HepG2 (cell line): ENCODE data around the gene ABAT. TPM values are rescaled to one million over a fixed set of nuclear protein-coding genes. Genes with fewer than 3 reads are reported as not detected.

ENCODE experiments used
- FOXM1 ChIP-seq: sonication (generic); formaldehyde crosslinking; IDR thresholded peaks from 2 replicates; pipeline ENCODE4 v1.5.0; 2020; ENCODE audit warnings: missing genetic modification reagents
- GMEB2 ChIP-seq: IDR thresholded peaks from 2 replicates; pipeline ENCODE4 v1.6.1; 2016; ENCODE audit warnings: missing biosample characterization, missing genetic modification reagents, low read depth
- KAT8 ChIP-seq: IDR thresholded peaks from 2 replicates; pipeline ENCODE4 v1.6.1; 2016; ENCODE audit warnings: missing genetic modification reagents, missing compliant biosample characterization
- NR2F6 ChIP-seq, 2 experiments: IDR thresholded peaks; 2 replicates each; pipeline ENCODE4 v1.6.1; 2016; ENCODE audit warnings: antibody characterized with exemption in 1 of 2, mild to moderate bottlenecking in 1 of 2
- PLSCR1 ChIP-seq: sonication (generic); formaldehyde crosslinking; IDR thresholded peaks from 2 replicates; pipeline ENCODE4 v1.5.0; 2020; ENCODE audit warnings: missing genetic modification reagents, mild to moderate bottlenecking, borderline replicate concordance
- REXO4 ChIP-seq: sonication (generic); formaldehyde crosslinking; IDR thresholded peaks from 2 replicates; pipeline ENCODE4 v1.8.0; 2022; ENCODE audit warnings: missing genetic modification reagents, mild to moderate bottlenecking, borderline replicate concordance
- SMAD9 ChIP-seq: sonication (generic); formaldehyde crosslinking; IDR thresholded peaks from 2 replicates; pipeline ENCODE4 v1.5.1; 2020; ENCODE audit warnings: mild to moderate bottlenecking, missing genetic modification reagents
- SMARCC2 ChIP-seq: fragments of 450-650 bp; IDR thresholded peaks from 2 replicates; pipeline ENCODE4 v1.6.1; 2017; ENCODE audit warnings: antibody characterized with exemption, mild to moderate bottlenecking
- SRY ChIP-seq: sonication (generic); formaldehyde crosslinking; IDR thresholded peaks from 2 replicates; pipeline ENCODE4 v1.8.0; 2022; ENCODE audit warnings: mild to moderate bottlenecking, missing genetic modification reagents
- TERF1 ChIP-seq: sonication (generic); formaldehyde crosslinking; IDR thresholded peaks from 2 replicates; pipeline ENCODE4 v1.8.0; 2022; ENCODE audit warnings: mild to moderate bottlenecking, missing genetic modification reagents, moderate library complexity
- TMF1 ChIP-seq: sonication (generic); formaldehyde crosslinking; IDR thresholded peaks from 2 replicates; pipeline ENCODE4 v1.8.1; 2022; ENCODE audit warnings: low read depth, missing genetic modification reagents
- ZNF3 ChIP-seq: IDR thresholded peaks from 2 replicates; pipeline ENCODE4 v1.7.0; 2017; ENCODE audit warnings: inconsistent platforms
- ZNF318 ChIP-seq: sonication (generic); formaldehyde crosslinking; IDR thresholded peaks from 2 replicates; pipeline ENCODE4 v1.4.0; 2020; ENCODE audit warnings: mild to moderate bottlenecking, missing genetic modification reagents
- ZNF335 ChIP-seq: sonication (generic); formaldehyde crosslinking; IDR thresholded peaks from 2 replicates; pipeline ENCODE4 v1.4.0; 2020; ENCODE audit warnings: missing genetic modification reagents
- ZNF343 ChIP-seq: sonication (generic); formaldehyde crosslinking; IDR thresholded peaks from 2 replicates; pipeline ENCODE4 v1.4.0; 2020; ENCODE audit warnings: mild to moderate bottlenecking, missing genetic modification reagents
- ZNF557 ChIP-seq: sonication (generic); formaldehyde crosslinking; IDR thresholded peaks from 2 replicates; pipeline ENCODE4 v1.4.0; 2020; ENCODE audit warnings: missing genetic modification reagents
- ZNF572 ChIP-seq: sonication (generic); formaldehyde crosslinking; IDR thresholded peaks from 2 replicates; pipeline ENCODE4 v1.5.1; 2020; ENCODE audit warnings: mild to moderate bottlenecking, missing genetic modification reagents
- ZNF784 ChIP-seq: sonication (generic); formaldehyde crosslinking; IDR thresholded peaks from 2 replicates; pipeline ENCODE4 v1.5.1; 2020; ENCODE audit warnings: missing genetic modification reagents, mild to moderate bottlenecking, borderline replicate concordance
- polyA plus RNA-seq, 8 experiments: library from polyadenylated mRNA; depleted of rRNA in 3 of 8; stranded (reverse) in 7 of 8; unstranded in 1 of 8; fragments of >200 nt; fragmentation: Illumina TruSeq in 4 of 8; extraction: Trizol in 4 of 8; gene quantifications; 2 replicates each; pipeline versions ENCODE4 v1.2.1 to v1.2.3, GENCODE V29; 2011 to 2016; ENCODE audit warnings: low read depth in 4 of 8, missing spikeins in 1 of 8, mixed read lengths in 1 of 8; ENCODE audit not compliant: insufficient read depth in 1 of 8
- total RNA-seq, 5 experiments: library from RNA; depleted of rRNA; stranded (reverse); fragments of >200 nt; fragmentation: Illumina TruSeq; extraction: Trizol; gene quantifications; 2 replicates each; pipeline ENCODE4 v1.2.3, GENCODE V29; 2016; ENCODE audit warnings: low read depth in 1 of 5

ABAT gene
- total and polyA plus RNA-seq, 2 of the 13 experiments (the other 11 are each of a cell fraction or from before 2014, with no cell fraction given): 47.6 to 97.3 TPM

DNA sequence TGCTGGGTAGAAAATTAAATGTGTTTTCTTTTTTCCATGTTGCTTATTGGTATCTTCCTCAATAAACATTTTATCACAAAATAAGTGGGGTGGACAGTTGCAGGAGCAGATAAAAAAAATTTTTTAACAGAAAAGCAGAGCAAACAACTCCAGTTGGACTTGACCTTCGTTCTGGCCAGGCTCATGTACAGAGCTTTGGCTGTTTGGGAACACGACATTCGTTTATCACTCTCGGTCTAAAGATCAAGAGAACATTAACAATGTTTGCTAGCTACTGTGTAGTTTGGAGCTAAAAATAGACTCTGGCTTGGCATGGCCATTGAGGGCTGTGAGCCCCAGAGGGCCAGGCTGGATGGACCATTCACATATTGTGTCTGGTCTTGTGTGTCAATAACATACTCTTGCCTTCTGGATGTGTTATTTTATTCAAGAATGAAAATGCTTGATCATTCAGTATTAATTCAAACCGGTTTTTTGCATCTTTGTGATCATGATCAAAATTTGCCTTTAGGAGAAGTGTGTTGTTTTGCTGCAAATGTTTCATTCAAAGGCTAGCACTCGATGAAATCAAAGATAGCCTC, 66.4 kb downstream of the ABAT start (continued):
- TF ChIP-seq ZNF343 (CRISPR knock-in tag) (no peak), ZNF557 (CRISPR knock-in tag) (no peak), TERF1 (no peak), TMF1 (no peak), ZNF784 (no peak), ZNF318 (CRISPR knock-in tag) (peak; percentile 72; the same call in 1 of the 2 replicates), KAT8 (CRISPR knock-in tag) (peak; percentile 91), ZNF335 (CRISPR knock-in tag) (no peak; the same call in 1 of the 2 replicates), GMEB2 (CRISPR knock-in tag) (0 out of 2 replicates have a peak, but pooled peaks have one; percentile 37), SRY (CRISPR knock-in tag) (no peak), SMAD9 (CRISPR knock-in tag) (no peak), FOXM1 (CRISPR knock-in tag) (no peak), NR2F6 (IDR thresholded peaks at IDR 0.05) (peak; percentile 73), NR2F6 (CRISPR knock-in tag; IDR thresholded peaks at IDR 0.05) (peak; percentile 93), PLSCR1 (no peak), REXO4 (CRISPR knock-in tag) (no peak), SMARCC2 (no peak), ZNF3 (0 out of 2 replicates have a peak, but pooled peaks have one; percentile 21), ZNF572 (CRISPR knock-in tag) (no peak)
